ENCODE measurements around the gene SPARC.
A peak's percentile ranks its signal among the peaks of the same experiment; 100 is the strongest.

SPARC gene, protein sequence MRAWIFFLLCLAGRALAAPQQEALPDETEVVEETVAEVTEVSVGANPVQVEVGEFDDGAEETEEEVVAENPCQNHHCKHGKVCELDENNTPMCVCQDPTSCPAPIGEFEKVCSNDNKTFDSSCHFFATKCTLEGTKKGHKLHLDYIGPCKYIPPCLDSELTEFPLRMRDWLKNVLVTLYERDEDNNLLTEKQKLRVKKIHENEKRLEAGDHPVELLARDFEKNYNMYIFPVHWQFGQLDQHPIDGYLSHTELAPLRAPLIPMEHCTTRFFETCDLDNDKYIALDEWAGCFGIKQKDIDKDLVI

DNA sequence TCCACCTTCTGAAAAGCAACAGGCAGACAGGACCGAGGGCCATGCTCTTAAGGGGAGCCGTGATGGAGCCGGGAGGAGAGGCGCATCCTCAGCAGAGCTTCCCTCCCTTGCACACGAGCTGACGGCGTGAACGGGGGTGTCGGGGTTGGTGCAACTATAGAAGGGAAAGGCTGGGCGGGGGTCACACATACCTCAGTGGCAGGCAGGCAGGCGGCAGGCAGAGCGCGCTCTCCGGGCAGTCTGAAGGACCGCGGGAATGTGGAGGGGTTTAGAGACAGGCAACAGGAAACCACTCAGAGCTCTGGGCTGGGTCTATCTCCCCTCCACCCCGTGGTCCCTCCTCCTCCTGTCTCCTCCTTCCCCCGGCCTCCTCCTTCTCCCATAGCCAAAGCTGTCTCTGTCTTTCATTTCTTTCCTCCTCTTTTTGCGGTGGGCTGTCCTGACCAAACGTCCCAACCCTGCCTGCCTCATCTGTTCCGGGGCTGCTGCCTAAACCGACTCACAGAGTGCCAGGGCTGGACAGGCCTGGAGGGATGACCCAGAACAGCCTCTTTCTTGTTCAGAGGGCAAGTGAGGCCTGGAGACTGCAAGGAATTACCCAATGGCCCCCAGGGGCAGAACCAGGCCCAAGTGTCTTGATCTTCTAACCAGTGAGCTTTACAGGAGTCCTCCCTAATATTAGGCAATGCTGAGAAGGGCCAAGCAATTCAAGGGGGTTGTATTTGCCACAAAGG lies at the start of gene SPARC:
Gene SPARC, minus strand, starts transcription at position 242 of the 734 bp plus-strand sequence. CDS start 10,727 bp downstream, outside the sequence.
- H4K20me1 ChIP-seq (ENCODE audit: insufficient read depth, low read length) = no peaks in the 10 kb centered on the region
- H2AFZ ChIP-seq (ENCODE audit: low read depth, low read length) = peak within 1 kb of the TSS; percentile 93
- no peaks in the 10 kb centered on the region for H3K9me3 ChIP-seq (ENCODE audit: insufficient read depth, low read length)
- no peaks in the 10 kb centered on the region for H3K79me2 ChIP-seq (ENCODE audit: low read length)
- peak within 1 kb of the TSS; percentile 25; the same call in 1 of the 2 replicates for H3K9ac ChIP-seq (ENCODE audit: low read length)
- H3K36me3 ChIP-seq (replicated peaks; ENCODE audit: low read depth, low read length) = no peaks in the 10 kb centered on the region
- no peak for TF ChIP-seq EZH2phosphoT487 (IDR thresholded peaks at IDR 0.05; ENCODE audit: low read depth)
- TF ChIP-seq, protein P1, sequence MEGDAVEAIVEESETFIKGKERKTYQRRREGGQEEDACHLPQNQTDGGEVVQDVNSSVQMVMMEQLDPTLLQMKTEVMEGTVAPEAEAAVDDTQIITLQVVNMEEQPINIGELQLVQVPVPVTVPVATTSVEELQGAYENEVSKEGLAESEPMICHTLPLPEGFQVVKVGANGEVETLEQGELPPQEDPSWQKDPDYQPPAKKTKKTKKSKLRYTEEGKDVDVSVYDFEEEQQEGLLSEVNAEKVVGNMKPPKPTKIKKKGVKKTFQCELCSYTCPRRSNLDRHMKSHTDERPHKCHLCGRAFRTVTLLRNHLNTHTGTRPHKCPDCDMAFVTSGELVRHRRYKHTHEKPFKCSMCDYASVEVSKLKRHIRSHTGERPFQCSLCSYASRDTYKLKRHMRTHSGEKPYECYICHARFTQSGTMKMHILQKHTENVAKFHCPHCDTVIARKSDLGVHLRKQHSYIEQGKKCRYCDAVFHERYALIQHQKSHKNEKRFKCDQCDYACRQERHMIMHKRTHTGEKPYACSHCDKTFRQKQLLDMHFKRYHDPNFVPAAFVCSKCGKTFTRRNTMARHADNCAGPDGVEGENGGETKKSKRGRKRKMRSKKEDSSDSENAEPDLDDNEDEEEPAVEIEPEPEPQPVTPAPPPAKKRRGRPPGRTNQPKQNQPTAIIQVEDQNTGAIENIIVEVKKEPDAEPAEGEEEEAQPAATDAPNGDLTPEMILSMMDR (IDR thresholded peaks at IDR 0.05; ENCODE audit: low read depth, low read length) = no peak
- H3K4me1 ChIP-seq (ENCODE audit: low read length) = peaks cover 11% of the 10 kb centered on the region
- no peak within 1 kb of the TSS for H3K27ac ChIP-seq (ENCODE audit: low read length)
- no peaks in the 10 kb centered on the region for H3K27me3 ChIP-seq (ENCODE audit: low read depth, low read length)
- peak within 1 kb of the TSS; percentile 80 for H3K4me2 ChIP-seq (ENCODE audit: low read length)
- H3K4me3 ChIP-seq (ENCODE audit: low read length) = peak within 1 kb of the TSS; percentile 76

DNA sequence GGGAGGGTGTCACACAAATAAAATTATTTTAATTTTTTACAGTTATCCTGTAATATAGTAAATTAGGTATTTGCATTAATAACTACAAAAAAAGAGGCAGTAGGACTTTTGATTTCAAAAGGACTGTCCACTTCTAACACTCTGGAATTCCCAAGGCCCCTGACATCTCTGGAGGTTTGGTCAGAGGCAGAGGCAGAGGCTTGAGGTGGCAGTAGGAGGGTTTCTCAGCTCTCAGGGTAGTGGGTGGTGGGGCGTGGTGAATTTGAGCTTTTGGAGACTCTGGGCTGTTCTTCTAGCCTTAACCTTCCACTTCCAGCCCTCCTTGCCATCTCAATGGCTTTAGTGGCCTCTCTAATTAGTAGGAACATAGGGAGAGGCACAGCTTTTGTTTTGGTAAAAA lies 48.9 kb upstream of the SPARC start:
- H3K9ac ChIP-seq (ENCODE audit: low read length) = no peak overlapping the region
- peaks cover 5% of the 10 kb centered on the region for H3K4me1 ChIP-seq (ENCODE audit: low read length)

DNA sequence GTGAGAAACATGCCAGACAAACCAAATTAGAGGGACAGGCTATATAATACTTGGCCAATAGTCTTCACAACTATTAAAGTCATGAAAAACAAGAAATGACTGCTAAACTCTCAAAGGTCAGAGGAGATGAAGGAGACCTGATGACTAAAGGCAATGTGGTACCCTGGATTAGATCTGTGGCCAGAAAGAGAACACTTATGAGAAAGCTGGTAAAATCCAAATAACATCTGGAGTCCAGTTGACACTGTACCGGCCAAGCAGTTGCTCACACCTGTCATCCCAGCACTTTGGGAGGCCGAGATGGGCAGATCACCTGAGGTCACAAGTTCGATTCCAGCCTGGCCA lies 47.3 kb upstream of the SPARC start:
- Histone ChIP-seq H3K9me3 (ENCODE audit: insufficient read depth, low read length) (no peaks in the 10 kb centered on the region), H4K20me1 (ENCODE audit: insufficient read depth, low read length) (no peaks in the 10 kb centered on the region), H3K4me1 (ENCODE audit: low read length) (no peaks in the 10 kb centered on the region), H3K27me3 (ENCODE audit: low read depth, low read length) (no peaks in the 10 kb centered on the region), H2AFZ (ENCODE audit: low read depth, low read length) (no peak overlapping the region), H3K4me3 (ENCODE audit: low read length) (no peak overlapping the region), H3K4me2 (ENCODE audit: low read length) (no peak overlapping the region), H3K27ac (ENCODE audit: low read length) (no peak overlapping the region), H3K36me3 (replicated peaks; ENCODE audit: low read depth, low read length) (no peaks in the 10 kb centered on the region), H3K79me2 (ENCODE audit: low read length) (no peaks in the 10 kb centered on the region), H3K9ac (ENCODE audit: low read length) (no peak overlapping the region)
- TF ChIP-seq, protein P1 (IDR thresholded peaks at IDR 0.05; ENCODE audit: low read depth, low read length) = no peak
- TF ChIP-seq EZH2phosphoT487 (IDR thresholded peaks at IDR 0.05; ENCODE audit: low read depth) = no peak

More for the DNA sequence above, 48.9 kb upstream of the SPARC start:
- no peak overlapping the region for H3K27ac ChIP-seq (ENCODE audit: low read length)
- H3K4me3 ChIP-seq (ENCODE audit: low read length) = no peak overlapping the region
- no peaks in the 10 kb centered on the region for H4K20me1 ChIP-seq (ENCODE audit: insufficient read depth, low read length)
- no peak overlapping the region for H3K4me2 ChIP-seq (ENCODE audit: low read length)
- no peaks in the 10 kb centered on the region for H3K27me3 ChIP-seq (ENCODE audit: low read depth, low read length)
- no peaks in the 10 kb centered on the region for H3K9me3 ChIP-seq (ENCODE audit: insufficient read depth, low read length)
- no peaks in the 10 kb centered on the region for H3K36me3 ChIP-seq (replicated peaks; ENCODE audit: low read depth, low read length)
- TF ChIP-seq, protein P1 (IDR thresholded peaks at IDR 0.05; ENCODE audit: low read depth, low read length) = no peak
- TF ChIP-seq EZH2phosphoT487 (IDR thresholded peaks at IDR 0.05; ENCODE audit: low read depth) = no peak
- H2AFZ ChIP-seq (ENCODE audit: low read depth, low read length) = no peak overlapping the region
- no peaks in the 10 kb centered on the region for H3K79me2 ChIP-seq (ENCODE audit: low read length)

DNA sequence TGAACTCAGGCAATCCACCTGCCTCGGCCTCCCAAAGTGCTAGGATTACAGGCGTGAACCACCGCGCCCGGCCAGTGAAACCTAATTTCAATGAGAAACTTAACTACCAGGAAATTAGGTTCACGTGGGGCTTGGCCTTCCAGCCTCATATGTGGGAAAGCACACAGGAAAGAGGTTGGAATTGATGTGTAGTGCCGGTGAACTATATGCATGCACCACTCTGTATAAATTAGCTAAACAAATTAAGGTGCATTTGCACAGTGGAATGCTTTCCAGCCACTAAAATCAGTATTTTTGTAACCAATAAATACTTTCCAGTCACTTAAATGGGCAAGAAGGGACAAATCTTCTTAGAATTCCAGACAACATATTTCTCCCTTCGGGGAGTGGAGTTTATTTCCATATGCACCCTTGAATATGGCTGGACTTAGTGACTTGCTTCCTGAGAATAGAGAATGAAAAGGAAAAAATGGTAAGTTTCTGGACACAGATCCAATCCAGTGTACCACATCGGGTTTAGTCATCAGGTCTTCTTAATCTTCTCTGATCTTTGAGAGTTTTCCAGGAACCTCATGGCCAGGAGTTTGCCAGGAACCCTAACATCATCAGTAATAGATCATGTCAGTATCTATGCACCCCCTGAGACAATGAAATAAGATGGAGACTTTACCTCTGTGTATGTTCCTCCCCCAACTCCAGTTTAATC lies 46.8 kb upstream of the SPARC start:
- H3K36me3 ChIP-seq (replicated peaks; ENCODE audit: low read depth, low read length) = no peaks in the 10 kb centered on the region
- TF ChIP-seq, protein P1 (IDR thresholded peaks at IDR 0.05; ENCODE audit: low read depth, low read length) = no peak
- no peak for TF ChIP-seq EZH2phosphoT487 (IDR thresholded peaks at IDR 0.05; ENCODE audit: low read depth)

More for the DNA sequence above, 46.8 kb upstream of the SPARC start:
- H3K27me3 ChIP-seq (ENCODE audit: low read depth, low read length) = no peaks in the 10 kb centered on the region
- no peak overlapping the region for H3K27ac ChIP-seq (ENCODE audit: low read length)
- H3K9ac ChIP-seq (ENCODE audit: low read length) = no peak overlapping the region
- H3K9me3 ChIP-seq (ENCODE audit: insufficient read depth, low read length) = no peaks in the 10 kb centered on the region
- no peak overlapping the region for H2AFZ ChIP-seq (ENCODE audit: low read depth, low read length)
- H3K79me2 ChIP-seq (ENCODE audit: low read length) = no peaks in the 10 kb centered on the region
- no peaks in the 10 kb centered on the region for H4K20me1 ChIP-seq (ENCODE audit: insufficient read depth, low read length)
- no peak overlapping the region for H3K4me3 ChIP-seq (ENCODE audit: low read length)
- H3K4me1 ChIP-seq (ENCODE audit: low read length) = no peaks in the 10 kb centered on the region
- no peak overlapping the region for H3K4me2 ChIP-seq (ENCODE audit: low read length)

Data from OCI-LY3 (cell line).